Stimulated activated CD4-positive, alpha-beta T cell treated with anti-CD3 and anti-CD28 coated beads, Interleukin-15, amount 100 ng/mL, for 24 hours (primary cell): ENCODE data around the gene LRMDA.
"Not testable (repeated sequence)": the region's sequence is repeated elsewhere in the genome, so short reads cannot be mapped to it uniquely, and the experiment has no call there.

Source experiments
- DNase-seq: peaks from one replicate; pipeline ENCODE4 v3.0.0-alpha.2; 2020

Gene LRMDA

GRCh38 chr10:76040107-76040829, 608.8 kb downstream of the LRMDA start:
- no peak for DNase-seq

DNA sequence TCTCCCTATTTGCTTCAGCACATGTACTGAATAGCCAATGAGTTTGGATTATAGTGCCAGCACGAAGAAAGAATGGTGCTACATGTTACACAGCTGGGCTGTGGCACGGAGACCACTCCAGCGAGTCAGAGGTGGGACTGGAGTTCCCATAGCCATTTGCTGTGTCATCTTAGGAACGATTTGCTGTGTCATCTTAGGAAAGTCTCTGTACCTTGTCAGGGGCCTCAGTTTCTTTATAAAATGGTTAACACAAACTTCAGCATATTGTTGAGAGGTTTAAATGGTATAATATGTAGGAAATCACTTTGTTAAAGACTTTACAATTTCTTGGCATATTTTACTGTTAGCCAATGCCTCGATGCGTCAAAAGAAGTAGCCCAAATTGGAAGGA, 609.4 kb downstream of the LRMDA start:
- no peak for DNase-seq

DNA sequence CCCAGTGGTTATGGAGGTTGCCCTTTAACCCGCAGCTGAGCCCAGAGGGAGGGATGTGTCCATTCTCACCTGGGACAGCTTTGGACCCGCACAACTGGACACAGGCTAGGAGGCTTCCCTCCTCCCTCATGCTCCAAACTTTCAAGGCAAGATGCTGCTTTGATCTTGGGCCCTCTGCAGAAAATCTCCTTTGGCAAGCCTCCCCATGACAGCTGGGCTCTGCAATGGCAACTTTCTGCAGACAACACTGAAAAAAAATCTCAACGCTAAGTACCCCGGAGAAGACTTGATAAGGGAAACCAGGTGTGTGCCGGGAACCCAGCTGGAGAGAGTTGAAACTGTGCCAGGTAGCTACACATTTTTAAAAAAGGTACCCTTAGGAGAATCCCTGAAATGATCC, 610.1 kb downstream of the LRMDA start:
- DNase-seq = no peak

DNA sequence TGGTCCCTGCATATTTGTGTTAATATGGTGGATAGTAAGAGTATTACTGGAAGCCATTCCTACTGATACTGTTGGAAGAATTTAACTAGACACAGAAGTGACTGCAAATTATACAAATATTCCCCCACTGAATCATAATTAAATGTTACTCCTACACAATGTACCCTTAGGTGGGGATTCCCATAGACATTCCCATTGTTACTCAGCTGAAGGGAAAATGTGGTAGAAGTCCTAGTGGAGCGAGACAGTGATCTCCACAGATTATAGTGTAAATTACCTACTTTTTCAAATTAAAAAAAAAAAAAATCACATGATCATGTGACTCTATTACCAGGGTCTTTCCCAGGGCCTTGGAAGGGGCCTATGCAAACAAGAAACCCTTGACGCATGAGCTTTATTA, 611.8 kb downstream of the LRMDA start:
- DNase-seq = no peak

- no peak for DNase-seq
Observed at GRCh38 chr10:76044751-76045150, 613.3 kb downstream of the LRMDA start.

- DNase-seq = no peak
Observed at GRCh38 chr10:76045174-76045573, 613.8 kb downstream of the LRMDA start.

GRCh38 chr10:76047521-76047920, 616.1 kb downstream of the LRMDA start:
- DNase-seq = no peak

DNA sequence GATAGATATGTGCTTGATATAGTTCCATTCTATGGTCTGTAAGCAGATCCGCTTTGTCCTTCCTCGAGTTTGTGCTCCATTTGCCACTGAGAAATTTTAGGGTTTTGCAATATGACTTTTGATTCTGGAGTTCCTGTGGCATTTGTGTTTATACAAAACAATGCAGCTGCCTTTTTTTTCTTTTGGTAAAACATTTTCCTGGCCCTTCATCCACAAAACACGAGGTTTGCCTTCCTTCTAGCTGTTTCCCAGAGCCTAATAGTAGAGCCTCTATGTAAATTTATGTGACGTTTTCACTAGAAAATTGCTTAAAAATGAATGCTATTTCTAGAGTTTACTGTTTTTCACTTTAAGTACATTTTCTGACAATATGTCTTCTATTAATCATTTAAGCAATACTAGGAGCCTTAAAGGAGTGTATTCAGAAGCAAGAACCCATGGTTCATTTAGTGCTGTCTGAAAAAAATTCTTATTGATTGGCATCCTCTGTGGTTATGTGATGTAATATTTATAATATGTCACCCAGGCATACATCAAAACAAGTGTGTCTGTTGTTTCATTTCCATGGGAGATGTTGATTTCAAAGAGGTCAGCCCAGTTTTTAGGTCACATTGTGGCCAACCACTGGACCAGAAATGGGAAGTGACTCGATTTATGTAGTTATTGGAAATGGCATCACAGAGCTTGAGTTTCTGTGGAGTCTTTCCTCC, 618.3 kb downstream of the LRMDA start:
- DNase-seq = no peak

DNA sequence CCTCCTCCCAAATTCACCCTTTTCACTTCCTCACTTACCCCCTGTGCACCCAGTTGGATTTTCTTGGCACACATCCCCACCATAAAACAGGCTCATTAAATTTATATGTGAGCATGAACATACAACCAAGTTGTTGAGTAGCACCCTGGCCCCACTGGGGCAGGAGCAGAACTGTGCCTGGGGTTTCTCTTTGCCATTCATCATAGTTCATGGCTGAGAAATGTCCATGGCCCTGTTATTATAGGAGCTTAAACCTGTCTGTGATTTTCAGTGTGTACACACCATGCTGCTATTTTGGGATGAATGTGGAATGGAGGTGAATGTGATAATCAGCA, 618.8 kb downstream of the LRMDA start:
- DNase-seq = no peak

DNA sequence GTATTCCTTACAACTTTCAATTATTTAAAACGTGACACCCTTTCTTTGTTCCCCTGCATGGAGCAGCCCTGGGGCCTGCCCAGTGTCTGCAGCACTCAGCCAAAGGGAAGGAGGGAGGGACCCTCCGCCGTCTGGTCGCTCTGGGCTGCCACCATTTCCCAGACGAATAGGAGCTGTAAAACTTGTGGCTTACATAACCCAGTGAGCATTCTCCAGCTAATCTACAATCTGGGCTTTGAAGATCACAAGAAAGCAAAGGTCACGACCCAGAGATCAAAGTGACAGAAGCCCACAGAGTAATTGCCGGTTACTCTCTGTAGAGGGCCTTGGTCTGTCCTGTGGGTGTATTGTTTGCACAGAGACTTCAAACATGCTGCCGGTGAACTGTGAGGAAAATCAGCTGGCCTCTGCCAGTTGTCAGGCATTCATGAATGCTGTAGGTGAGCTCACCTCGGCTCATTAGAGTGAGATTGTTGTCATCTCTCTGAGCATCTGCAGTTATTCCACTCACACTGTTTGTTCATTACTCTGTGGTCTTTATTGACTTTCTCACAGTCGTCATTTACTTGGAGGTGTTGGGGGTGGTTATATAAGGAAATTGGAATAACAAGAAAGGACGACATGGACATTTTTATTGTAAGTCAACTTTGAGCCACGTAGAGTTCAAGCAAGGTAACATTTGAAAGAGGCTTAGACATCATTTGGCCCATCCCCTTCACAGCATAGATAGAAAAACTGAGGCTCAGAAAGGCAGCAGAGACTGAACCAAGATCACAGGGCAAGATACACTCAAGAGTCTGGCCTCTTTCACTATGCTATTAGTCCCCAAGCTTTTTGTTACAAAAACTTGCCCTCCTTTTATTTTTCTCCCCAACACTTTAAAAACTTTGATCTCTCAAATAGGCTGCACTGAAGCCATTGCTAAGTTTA, 619.8 kb downstream of the LRMDA start:
- DNase-seq = no peak

DNA sequence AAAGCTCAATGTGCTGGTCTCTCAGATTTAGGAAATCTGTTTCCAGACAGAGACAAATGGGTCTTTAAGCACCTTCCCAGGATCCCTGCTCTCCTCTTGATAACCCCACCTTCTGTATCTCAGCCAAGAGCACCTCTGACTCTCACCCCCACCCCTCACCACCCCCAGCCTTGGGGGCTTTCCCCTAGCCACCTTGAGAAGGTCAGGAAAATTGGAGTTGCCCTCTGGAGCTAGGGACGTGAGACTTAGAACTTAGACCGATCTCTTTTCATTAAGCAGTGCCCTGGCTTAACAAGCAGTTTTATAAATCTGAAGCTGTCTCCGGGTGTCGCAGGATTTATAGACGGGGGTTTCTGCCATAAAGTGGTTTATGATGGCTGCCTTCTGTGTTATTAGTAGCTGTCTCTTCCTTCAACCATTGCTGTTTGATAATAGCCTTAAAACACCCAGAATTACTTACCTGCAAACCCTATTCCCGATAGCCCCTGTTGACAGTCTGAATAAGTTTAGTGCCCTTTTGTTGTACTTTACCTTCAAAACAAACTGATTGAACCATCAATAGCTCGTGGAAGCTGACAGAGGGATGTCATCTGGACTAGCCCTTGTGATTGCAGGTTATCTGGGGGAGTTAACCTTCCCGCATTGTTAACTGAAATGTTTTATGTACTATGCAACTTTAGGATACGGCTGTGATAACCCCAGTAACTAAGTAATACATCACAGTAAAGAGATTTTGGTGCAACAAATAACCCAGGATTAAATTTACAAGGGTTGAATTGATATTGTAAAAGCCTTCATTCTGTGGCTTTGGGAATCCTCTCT, 621.5 kb downstream of the LRMDA start:
- no peak for DNase-seq

DNA sequence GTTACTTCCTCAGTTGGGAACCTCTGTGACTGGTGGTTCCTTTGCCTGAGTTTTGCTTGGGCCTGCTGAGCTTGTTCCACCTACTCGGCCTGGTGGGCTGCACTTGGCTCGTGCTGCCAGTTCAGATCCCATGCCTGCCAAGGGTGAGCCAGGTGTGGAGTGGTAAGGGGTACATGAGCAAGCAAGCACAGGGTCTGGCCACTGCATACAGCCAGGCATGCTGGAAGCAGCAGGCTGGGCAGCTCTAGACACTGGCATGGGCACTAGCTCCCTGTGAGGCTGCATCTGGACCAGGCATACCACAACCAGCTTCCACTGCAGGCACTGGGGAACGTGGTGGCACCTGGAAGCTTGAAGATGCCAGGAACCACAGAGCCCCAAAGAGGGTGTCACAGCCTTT, 624.0 kb downstream of the LRMDA start:
- no peak for DNase-seq

DNA sequence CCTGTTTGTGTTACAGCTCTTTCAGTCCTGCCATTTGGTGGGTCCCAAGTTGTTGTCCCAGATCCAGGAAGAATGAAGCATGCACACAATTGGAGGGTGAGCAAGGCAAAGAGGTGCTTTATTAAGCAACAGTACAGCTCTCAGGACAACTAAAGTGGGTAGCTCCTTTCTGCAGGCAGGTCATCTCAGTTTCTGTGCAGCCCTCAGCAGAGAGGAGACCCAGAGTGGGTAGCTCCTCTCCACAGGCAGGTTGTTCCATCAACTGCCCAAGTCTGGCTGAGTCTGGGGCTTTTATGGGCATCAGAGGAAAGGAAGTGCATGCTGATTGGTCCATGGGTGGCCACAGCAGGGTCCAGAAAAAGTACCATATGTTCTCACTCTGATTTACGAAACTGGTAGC, 624.5 kb downstream of the LRMDA start:
- DNase-seq = no peak

GRCh38 chr10:76060993-76061392, 629.6 kb downstream of the LRMDA start:
- not testable (repeated sequence) for DNase-seq

GRCh38 chr10:76066457-76066856, 635.0 kb downstream of the LRMDA start:
- DNase-seq = no peak

DNA sequence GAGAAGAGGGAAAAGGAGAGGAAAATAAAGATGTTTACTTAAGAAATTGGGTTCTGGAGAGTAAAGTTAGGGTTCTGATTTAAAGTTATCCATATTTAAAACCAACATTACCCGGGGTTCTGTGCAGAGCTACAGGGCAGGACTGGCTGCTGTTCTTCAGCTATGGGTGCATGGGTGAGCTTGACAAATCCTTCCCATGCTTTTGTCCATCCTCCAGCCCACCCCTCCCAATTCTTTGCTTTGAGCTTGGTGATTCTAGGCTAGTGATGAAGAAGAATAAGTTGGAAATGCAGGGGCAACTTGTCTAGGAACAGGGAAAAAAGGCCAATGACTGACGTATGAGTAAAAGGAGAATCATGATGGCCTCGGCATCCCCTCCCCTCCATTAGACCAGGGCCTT, 636.0 kb downstream of the LRMDA start:
- no peak for DNase-seq

GRCh38 chr10:76068856-76069255, 637.4 kb downstream of the LRMDA start:
- DNase-seq = no peak

DNA sequence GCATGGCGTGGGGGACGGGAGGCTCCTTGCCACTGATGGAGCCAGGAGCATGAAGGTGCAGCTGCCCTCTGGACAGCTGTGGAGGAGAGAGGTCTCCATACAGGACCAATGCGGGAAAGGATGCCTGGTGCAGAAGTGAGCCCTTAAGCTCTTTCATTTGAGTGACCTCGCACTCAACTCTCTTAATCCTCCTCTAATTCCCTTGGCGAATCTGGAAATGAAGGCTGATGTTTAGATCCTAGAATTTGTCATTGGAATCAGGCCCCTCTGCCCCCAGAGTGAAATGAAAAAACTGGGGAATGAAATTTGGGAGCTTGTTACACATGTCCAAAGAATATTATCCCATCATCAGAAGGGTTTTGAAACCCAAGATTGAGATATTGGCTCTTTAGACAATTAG, 639.5 kb downstream of the LRMDA start:
- no peak for DNase-seq

DNA sequence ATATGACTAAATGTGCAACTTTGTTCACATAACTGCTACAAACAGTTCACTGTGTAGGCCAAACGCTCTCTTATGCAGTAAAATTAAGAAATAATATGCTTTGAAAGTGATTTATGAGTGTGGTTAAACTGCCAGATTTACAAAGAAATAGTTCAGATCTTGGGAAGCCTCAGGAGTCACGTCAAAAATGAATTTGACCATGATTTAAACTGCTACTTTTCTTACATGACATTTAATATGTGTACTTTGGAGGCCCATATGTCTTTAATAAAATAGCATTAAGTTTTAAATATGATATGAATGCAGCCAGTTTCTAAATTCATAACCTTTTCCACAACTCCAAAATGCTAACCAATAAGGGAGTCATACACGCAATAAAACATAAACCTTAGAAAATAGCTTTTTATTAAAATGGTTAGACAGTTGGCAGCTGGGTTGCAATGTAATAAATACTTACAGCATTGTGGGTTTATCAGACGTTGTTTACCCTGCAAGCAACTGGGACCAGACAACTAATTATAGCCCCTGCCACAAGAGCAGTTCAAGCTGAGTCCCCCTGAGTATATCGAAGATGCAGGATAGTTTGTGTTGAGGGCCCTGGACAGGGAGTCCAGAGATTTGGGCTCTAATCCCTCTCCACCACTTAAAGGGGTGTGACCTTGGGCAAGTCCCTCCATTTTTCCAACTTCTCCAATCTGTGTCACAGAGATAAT, 640.4 kb downstream of the LRMDA start:
- DNase-seq = no peak

DNA sequence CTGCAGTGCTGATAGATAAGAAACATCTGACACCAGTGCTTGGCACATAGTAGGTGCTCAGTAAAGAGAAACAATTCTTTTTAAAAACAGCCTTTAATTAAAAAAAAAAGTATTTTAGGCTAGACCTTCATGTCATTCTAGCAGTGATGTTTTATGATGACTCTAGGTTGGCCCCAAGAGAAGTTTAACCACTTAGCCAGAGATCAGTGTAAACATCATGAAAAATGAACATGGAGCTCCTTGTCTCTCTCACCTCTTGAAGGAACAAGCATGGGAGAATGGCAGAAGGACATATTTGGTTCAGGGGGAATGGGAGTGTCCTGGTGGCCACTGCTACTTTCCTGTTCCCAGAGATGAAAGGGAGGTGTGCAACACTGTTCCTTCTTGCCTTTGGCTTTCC, 641.0 kb downstream of the LRMDA start:
- no peak for DNase-seq

DNA sequence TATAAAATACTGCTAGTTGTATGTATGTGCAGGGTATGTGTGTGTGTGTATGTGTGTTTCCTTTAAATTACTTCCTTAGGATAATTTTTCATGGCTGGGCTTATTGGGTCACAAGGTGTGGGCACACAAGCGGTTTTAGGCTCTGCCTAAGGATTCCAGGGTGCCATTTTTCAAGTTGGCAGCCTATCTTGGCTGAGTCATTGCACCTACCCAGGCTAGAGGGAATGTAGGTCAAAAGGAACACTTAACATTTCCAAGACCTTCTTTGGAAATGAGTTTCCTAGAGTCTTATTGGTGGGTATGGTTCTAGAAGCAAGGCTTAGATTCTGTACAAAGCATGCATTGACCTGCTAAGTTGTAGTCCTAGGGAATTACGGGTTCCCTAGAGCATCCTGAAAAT, 642.1 kb downstream of the LRMDA start:
- DNase-seq = no peak

- no peak for DNase-seq
Observed at GRCh38 chr10:76074659-76075058, 643.2 kb downstream of the LRMDA start.
